Amniotic epithelial cell (primary cell): ENCODE data around the gene CEP170B.
"Not testable (repeated sequence)": the region's sequence is repeated elsewhere in the genome, so short reads cannot be mapped to it uniquely, and the experiment has no call there.

Experiments used
- DNase-seq: peaks from one replicate; pipeline ENCODE4 v3.0.0-alpha.2; 2010; ENCODE audit warnings: low read depth

CEP170B gene

GRCh38 chr14:104865081-104865630, at the start of gene CEP170B:
CEP170B (plus strand) TSS chr14:104865268; CDS start chr14:104868451, 3,183 bp downstream.
- peak; percentile 34 for DNase-seq

GRCh38 chr14:104816616-104816884, 48.5 kb upstream of the CEP170B start:
- no peak for DNase-seq

- DNase-seq: no peak
Observed at GRCh38 chr14:104817930-104818713, 46.9 kb upstream of the CEP170B start.

GRCh38 chr14:104818714-104819161, 46.3 kb upstream of the CEP170B start:
- DNase-seq: no peak

GRCh38 chr14:104819361-104819781, 45.7 kb upstream of the CEP170B start:
- no peak for DNase-seq

- DNase-seq: peak; percentile 71
Observed at GRCh38 chr14:104820669-104821228, 44.3 kb upstream of the CEP170B start.

GRCh38 chr14:104821229-104821945, 43.7 kb upstream of the CEP170B start:
- no peak for DNase-seq

- no peak for DNase-seq
Observed at GRCh38 chr14:104821971-104822608, 43.0 kb upstream of the CEP170B start.

GRCh38 chr14:104822821-104823615, 42.0 kb upstream of the CEP170B start:
- DNase-seq: no peak

GRCh38 chr14:104824353-104824997, 40.6 kb upstream of the CEP170B start:
- DNase-seq: no peak

- DNase-seq: peak; percentile 48
Observed at GRCh38 chr14:104826189-104826860, 38.7 kb upstream of the CEP170B start.

GRCh38 chr14:104826861-104827176, 38.2 kb upstream of the CEP170B start:
- DNase-seq: no peak

- peak; percentile 31 for DNase-seq
Observed at GRCh38 chr14:104827177-104828055, 37.7 kb upstream of the CEP170B start.

- DNase-seq: no peak
Observed at GRCh38 chr14:104830781-104831180, 34.3 kb upstream of the CEP170B start.

- not testable (repeated sequence) for DNase-seq
Observed at GRCh38 chr14:104836171-104836935, 28.7 kb upstream of the CEP170B start.

- no peak for DNase-seq
Observed at GRCh38 chr14:104841730-104842129, 23.3 kb upstream of the CEP170B start.

GRCh38 chr14:104843006-104843405, 22.1 kb upstream of the CEP170B start:
- no peak for DNase-seq

GRCh38 chr14:104843442-104844305, 21.4 kb upstream of the CEP170B start:
- no peak for DNase-seq
